GM11168 (cell line): ENCODE results near the gene ACSS1.

Experiments
- in situ Hi-C: fragments of 300-500 bp; cut with MboI; formaldehyde crosslinking; loops from one replicate; pipeline ENCODE4 v1.12.0; 2022; ENCODE audit warnings: low sequenced_read_pairs; ENCODE audit not compliant: unreplicated experiment

ACSS1 gene

DNA sequence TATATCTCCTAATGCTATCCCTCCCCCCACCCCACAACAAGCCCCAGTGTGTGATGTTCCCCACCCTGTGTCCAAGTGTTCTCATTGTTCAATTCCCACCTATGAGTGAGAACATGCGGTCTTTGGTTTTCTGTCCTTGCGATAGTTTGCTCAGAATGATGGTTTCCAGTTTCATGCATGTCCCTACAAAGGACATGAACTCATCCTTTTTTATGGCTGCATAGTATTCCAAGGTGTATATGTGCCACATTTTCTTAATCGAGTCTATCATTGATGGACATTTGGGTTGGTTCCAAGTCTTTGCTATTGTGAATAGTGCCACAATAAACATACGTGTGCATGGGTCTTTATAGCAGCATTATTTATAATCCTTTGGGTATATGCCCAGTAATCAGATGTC, 56.6 kb downstream of the ACSS1 start:
- in situ Hi-C loops = loop anchor here (5.0 to 25.0 kb wide), 2 partner anchors 51 to 186 kb away; partner anchors contain the start of gene ENTPD6

DNA sequence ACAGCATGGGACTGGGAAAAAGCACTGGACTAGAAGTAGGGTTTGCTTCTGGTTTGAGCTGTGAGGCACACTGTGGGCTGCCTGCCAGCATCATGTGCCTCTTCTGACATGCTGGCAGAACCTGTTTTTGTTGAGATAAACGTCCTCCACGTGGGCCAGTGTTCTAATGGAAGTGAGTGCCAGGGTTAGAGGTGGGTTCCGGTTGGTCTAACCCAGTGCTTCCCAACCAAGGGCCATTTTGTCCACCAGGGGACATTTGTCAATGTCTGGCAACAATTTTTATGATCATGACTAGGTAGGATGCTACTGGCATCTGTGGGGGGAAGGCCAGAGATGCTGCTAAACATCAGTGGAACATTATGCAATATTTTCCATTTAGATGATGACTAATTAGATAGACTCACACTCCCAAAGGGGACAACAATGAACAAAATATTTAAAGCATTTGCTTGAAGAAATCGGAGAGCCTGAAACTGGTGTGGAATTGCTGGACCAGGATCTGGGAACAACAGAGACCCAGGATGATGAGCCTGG, 57.6 kb downstream of the ACSS1 start:
- in situ Hi-C loops = loop anchor here (5.0 to 25.0 kb wide), 2 partner anchors 52 to 187 kb away; partner anchors contain the start of gene ENTPD6

GRCh38 chr20:24999568-24999967, 58.4 kb downstream of the ACSS1 start:
- in situ Hi-C loops = loop anchor here (10.0 kb wide), 1 partner anchor 405 kb away; the partner anchor contains the start of gene GINS1

DNA sequence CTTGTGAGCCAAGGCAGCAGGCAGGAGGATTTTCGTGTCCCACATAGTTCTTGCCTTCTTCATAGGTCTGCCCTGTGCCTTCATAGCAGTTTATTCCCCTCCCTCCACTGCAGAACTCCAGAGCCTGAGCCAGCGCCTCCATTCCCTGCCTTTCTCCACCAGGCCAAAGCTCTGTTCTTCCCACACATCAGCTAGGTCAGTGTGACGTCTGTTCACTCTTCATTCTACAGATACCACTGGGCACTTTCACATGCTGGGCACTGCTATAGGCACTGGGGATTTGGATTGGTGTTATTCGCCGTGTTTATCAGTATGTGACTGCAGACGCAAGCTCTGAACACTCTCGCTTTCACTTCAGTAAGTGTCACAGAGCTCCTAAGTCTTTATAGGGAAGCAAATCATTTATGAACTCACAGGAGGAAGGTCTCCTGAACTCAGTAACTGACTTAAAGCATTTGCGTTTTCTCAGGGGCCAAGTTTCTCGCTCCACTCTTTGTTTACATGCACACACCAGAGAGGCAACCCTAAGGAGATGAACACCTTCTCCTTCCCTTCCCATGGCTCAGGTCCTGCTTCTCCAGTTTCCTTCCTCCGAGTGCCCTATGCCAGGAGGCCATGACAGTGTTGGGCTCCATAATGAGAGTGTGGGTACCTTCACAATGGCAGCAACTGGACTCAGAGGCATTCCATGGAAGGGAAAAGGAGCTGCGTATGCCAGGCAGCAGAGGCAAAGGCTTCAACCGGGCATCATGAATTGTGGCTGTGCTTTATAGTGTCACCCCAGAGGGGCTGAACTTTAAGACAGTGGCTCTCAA, 59.1 kb downstream of the ACSS1 start:
- in situ Hi-C loops = loop anchor here (10.0 kb wide), 1 partner anchor 406 kb away; the partner anchor contains the start of gene GINS1

DNA sequence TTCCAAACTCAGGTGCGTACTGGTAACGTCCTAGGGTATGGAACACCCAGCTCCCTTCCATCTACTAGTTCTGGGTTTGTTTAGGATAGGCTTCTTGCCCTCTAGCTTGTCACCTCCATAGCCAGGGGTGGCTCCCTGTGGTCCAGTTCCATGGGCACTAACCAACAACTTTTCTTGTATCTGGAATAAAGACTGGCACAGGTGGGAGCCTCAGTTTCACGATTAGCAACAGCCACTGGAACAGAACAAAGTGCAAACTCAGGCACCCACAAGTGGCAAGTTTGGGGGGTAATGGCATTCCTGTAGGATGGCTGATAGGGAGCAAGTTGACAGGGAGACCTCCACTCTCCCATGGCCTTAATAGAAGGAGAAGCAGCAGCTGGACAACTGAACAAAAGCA, 59.8 kb downstream of the ACSS1 start:
- in situ Hi-C loops = loop anchor here (10.0 kb wide), 1 partner anchor 407 kb away; the partner anchor contains the start of gene GINS1

DNA sequence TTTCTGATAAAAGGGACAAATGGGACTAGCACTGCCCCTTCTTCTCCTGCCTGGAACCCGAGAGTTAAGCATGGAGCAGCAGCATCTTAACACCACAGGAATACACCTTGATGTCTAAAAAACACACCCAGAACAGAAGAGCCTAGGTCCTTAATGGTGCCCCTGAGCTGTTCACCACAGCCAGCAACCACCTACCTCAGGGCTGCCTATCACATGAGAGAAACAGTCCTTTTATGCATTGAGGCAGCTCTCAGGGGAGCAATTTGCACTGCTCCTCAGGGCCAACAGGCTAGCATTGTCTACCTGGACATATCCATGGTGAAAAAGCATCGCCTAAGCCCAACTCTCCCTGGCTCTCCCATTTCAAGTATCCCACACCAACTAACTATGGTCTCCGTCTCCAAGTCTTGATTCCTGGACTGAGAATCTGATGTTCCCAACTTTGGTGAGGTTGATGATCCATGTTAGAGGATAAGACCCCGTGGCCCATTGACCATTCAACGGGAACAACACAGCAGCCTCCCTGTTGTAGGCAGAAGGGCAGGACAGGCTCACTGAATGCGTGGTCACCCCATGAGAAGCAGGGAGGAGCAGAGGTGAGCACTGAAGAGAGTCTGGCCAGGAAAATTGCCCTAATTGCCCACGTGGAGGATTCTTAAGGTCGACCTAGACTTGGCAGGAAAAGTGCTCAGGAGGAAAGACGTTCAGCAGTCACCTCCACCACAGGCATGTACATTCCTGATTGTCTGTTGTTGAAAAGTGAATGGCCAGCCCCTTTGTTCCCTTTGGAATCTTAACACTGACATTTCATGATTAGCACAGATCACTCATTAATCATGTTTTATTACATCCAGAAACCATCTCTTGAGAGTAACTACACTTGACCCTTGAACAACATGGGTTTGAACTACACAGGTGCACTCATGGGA, 61.2 kb downstream of the ACSS1 start:
- in situ Hi-C loops = loop anchor here (10.0 kb wide), 1 partner anchor 408 kb away; the partner anchor contains the start of gene GINS1

GRCh38 chr20:24995741-24996448, 62.0 kb downstream of the ACSS1 start:
- in situ Hi-C loops = loop anchor here (10.0 kb wide), 1 partner anchor 409 kb away; the partner anchor contains the start of gene GINS1

DNA sequence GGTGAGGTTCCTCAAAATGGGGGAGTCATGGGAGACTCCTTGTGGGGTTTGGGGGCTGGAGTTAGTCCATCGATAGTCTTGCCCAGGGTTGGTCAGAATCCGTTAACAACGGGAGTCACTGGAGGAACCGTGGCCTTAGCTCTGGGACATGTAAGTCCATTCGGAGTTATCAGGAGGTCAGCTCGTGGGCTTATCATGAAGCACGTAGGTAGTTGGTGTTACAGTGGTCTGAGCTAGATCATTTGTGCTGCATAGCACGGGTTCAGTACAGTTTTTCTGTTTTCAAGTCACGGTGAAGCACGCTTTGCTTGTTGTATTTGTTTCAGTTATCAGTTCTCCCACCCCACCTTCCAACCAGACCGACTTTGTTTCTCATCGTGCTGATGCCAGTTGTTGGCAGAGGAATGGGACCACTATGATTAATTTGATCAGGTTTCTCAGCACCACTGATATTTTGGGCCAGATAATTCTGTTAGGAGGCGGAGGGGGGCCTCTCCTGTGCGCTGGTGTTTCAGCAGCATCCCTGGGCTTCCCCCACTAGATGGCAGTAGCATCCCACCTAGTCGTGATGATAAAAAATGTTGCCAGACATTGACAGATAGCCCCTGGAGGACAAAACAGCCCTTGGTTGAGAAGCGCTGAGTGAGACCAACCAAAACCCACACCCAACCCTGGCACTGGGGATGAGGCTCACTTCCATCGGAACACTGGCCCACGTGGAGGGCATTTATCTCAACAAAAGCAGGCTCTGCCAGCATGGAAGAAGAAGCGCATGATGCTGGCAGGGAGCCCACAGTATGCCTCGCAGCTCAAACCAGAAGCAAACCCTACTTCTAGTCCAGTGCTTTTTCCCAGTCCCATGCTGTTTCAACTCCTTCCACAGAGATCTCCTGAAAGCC, 63.2 kb downstream of the ACSS1 start:
- in situ Hi-C loops = loop anchor here (10.0 kb wide), 1 partner anchor 410 kb away; the partner anchor contains the start of gene GINS1

DNA sequence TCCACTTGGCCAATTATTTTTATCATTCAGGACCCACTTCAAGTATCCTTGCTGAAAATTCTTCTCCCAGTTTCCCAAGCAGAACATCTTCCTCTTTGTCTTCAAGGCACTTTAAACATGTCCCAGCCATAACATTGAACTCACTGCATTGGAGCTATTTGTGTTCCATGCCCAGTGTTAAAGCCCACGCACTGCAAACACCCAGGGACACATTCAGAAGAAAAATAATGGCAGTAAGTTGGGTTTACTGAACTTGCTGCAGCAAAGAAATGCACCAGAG, 63.8 kb downstream of the ACSS1 start:
- in situ Hi-C loops = loop anchor here (10.0 kb wide), 1 partner anchor 411 kb away; the partner anchor contains the start of gene GINS1

DNA sequence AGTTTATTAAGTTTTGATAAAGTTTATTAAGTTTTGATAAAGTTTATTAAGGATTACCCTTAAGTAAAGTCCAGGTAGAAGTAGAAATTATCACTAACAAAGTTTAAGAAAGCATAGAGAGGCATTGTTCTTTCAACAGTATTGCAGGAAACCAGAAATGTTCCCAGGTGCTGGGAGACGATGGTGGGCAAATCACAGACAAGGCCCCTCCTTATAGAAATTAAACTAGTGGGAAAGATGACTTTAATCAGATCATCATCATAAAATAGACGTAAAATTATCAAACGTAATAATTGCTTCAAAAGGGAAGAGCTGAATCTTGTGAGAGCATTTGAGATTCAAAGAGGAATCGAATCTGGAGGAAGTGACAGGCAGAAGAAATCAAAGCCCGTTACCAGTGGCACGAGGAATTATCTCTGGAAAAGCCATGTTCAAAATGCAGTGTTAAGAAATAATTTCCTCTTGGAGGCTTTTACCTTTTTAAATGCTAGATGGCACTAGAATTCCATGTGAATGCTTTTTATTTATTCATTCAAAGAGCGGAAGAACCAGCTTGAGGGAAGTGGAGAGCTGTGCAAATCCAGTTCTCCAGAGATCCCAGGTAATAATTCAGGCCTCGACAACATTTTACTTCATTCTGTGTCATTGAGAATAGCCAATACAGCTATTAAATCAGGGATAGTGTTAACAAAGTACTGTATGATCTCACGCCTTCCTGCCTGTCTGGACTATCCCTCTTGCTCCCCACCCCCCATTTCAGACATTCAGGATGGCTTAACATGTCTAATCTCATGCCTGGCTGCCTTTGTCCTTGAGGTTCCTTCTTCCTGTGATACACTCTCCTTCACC, 64.4 kb downstream of the ACSS1 start:
- in situ Hi-C loops = loop anchor here (10.0 kb wide), 1 partner anchor 411 kb away; the partner anchor contains the start of gene GINS1

GRCh38 chr20:24992487-24993205, 65.3 kb downstream of the ACSS1 start, which contains the start of gene APMAP:
APMAP (minus strand) TSS chr20:24992751; CDS start chr20:24992688, 63 bp downstream.
- in situ Hi-C loops = loop anchor here (10.0 kb wide), 1 partner anchor 412 kb away; the partner anchor contains the start of gene GINS1

- in situ Hi-C loops = loop anchor here (10.0 kb wide), 1 partner anchor 413 kb away; the partner anchor contains the start of gene GINS1
These were observed 65.9 kb downstream of the ACSS1 start for GRCh38 chr20:24991897-24992486.

GRCh38 chr20:24990810-24991252, 67.1 kb downstream of the ACSS1 start:
- in situ Hi-C loops = loop anchor here (10.0 kb wide), 1 partner anchor 414 kb away; the partner anchor contains the start of gene GINS1

DNA sequence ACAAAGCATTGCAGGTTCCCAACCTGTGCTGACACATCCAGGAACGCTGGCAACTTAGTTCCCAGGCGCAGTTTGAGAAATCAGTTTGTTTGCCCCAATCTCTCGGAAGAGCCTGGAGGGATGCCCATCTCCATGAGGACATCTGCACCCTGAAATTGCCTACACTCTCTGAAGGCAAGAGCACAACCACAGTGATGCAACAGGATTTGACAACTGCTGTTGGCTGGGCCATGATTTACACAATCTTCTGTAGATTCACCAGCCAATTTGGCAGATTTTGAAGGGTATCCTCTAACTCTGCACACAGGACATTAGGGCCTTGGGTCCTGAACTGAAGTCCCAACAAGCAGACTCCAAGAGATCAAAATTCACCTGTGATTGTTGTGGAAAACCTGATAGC, 68.8 kb downstream of the ACSS1 start:
- in situ Hi-C loops = no loop called here

DNA sequence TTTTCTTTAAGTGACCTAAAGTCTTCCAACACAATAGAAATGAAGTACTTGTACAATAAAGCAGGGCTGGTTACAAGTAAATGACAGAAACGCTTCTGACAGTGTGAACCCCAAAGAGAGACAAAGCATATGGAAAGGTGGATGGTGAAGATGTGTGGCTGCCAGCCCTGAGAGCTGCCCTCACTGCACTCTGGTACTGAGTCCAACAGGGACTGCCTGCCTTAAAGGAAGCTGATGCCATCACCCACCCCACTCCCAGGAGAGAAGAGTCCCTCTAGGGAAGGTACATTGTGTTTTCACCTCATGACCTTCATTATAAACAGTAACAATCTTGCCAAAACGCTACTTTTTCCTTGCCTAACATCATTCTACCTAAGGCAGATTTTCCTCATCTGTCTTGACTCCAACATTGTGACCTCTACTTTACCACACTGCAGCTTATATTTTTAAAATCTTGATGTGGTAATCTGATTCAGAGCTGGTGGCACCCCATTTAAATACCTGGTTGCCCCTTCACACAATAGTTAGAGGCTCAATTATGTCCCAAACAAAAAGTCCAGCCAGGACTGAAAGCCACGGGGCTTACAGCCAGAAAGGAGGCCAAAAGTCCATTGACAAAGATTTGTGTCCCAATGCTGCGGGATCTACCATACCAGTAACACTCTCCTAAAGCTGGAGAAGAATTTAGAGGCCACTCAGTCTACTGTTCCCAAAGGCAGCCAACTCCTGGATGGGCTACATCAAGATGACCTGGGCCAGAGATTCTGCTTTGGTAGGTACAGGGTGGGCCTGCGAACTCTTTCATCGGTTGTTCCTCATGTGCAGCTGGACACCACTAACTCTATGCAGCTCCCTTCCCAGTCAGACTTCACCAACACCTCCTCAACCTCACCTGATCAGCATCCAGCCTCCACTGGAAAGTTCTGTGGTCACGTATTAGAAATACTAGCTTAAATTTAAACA, 69.8 kb downstream of the ACSS1 start:
- in situ Hi-C loops = no loop called here
